Kasumi-1 (cell line): ENCODE measurements around the gene ERC1.
A peak's percentile ranks its signal among the peaks of the same experiment; 100 is the strongest.
"Not testable (repeated sequence)": the region's sequence is repeated elsewhere in the genome, so short reads cannot be mapped to it uniquely, and the experiment has no call there.

Experiments used
- DNase-seq, 2 experiments: peaks; one replicate each; lab custom pipeline; 2025; lab: John Stamatoyannopoulos, UW

Gene ERC1

GRCh38 chr12:1030779-1031178 is 39.8 kb downstream of the ERC1 start:
- no peak for DNase-seq

- no peak for DNase-seq
These were observed 43.2 kb downstream of the ERC1 start for GRCh38 chr12:1034243-1034642.

- no peak for DNase-seq
These were observed 43.9 kb downstream of the ERC1 start for GRCh38 chr12:1034751-1035457.

- no peak for DNase-seq
These were observed 50.5 kb downstream of the ERC1 start for GRCh38 chr12:1041478-1041877.

- DNase-seq: no peak
These were observed 53.2 kb downstream of the ERC1 start for GRCh38 chr12:1044199-1044598.

- DNase-seq: no peak
These were observed 53.7 kb downstream of the ERC1 start for GRCh38 chr12:1044696-1045095.

- DNase-seq: no peak
These were observed 55.7 kb downstream of the ERC1 start for GRCh38 chr12:1046727-1047126.

- peak; percentile 18 to 19 for DNase-seq
These were observed 57.1 kb downstream of the ERC1 start for GRCh38 chr12:1047898-1048660.

- peak in 1 of 2 experiments; percentile 2 for DNase-seq
These were observed 59.2 kb downstream of the ERC1 start for GRCh38 chr12:1050059-1050707.

- DNase-seq: not testable (repeated sequence)
These were observed 60.6 kb downstream of the ERC1 start for GRCh38 chr12:1051672-1052071.

GRCh38 chr12:1053690-1054089 is 62.7 kb downstream of the ERC1 start:
- DNase-seq: no peak

GRCh38 chr12:1054117-1054870 is 63.3 kb downstream of the ERC1 start:
- no peak for DNase-seq

GRCh38 chr12:1056390-1056789 is 65.4 kb downstream of the ERC1 start:
- DNase-seq: no peak

GRCh38 chr12:1058423-1058822 is 67.4 kb downstream of the ERC1 start:
- no peak for DNase-seq

- DNase-seq: no peak
These were observed 68.1 kb downstream of the ERC1 start for GRCh38 chr12:1059162-1059561.

GRCh38 chr12:1063852-1064251 is 72.8 kb downstream of the ERC1 start:
- no peak for DNase-seq

GRCh38 chr12:1064317-1064716 is 73.3 kb downstream of the ERC1 start:
- no peak for DNase-seq

- no peak for DNase-seq
These were observed 74.6 kb downstream of the ERC1 start for GRCh38 chr12:1065629-1066028.

- DNase-seq: no peak
These were observed 78.8 kb downstream of the ERC1 start for GRCh38 chr12:1069846-1070245.

GRCh38 chr12:1071182-1071581 is 80.2 kb downstream of the ERC1 start:
- DNase-seq: no peak

- no peak for DNase-seq
These were observed 82.6 kb downstream of the ERC1 start for GRCh38 chr12:1073652-1074051.
